ENCODE results near the gene COL23A1.

COL23A1 gene

GRCh38 chr5:178353461-178353860 is 236.7 kb downstream of the COL23A1 start:
- DNase-seq (ENCODE audit: low spot score), result no peak
- no peak for TF ChIP-seq CTCF (IDR thresholded peaks at IDR 0.05)
- Histone ChIP-seq H3K4me3 (no peak overlapping the region), H3K27ac (no peak overlapping the region)

GRCh38 chr5:178352035-178352349 is 238.2 kb downstream of the COL23A1 start:
- no peak for TF ChIP-seq CTCF (IDR thresholded peaks at IDR 0.05)
- H3K27ac ChIP-seq, result no peak overlapping the region
- DNase-seq (ENCODE audit: low spot score), result no peak
- H3K4me3 ChIP-seq, result no peak overlapping the region

- DNase-seq (ENCODE audit: low spot score), result no peak
- no peak for TF ChIP-seq CTCF (IDR thresholded peaks at IDR 0.05)
- Histone ChIP-seq H3K27ac (no peak overlapping the region), H3K4me3 (no peak overlapping the region)
Observed at GRCh38 chr5:178351221-178352034, 238.8 kb downstream of the COL23A1 start.

- Histone ChIP-seq H3K4me3 (no peak overlapping the region), H3K27ac (no peak overlapping the region)
- DNase-seq (ENCODE audit: low spot score), result no peak
- no peak for TF ChIP-seq CTCF (IDR thresholded peaks at IDR 0.05)
Observed at GRCh38 chr5:178350361-178351220, 239.6 kb downstream of the COL23A1 start.

- no peak overlapping the region for H3K4me3 ChIP-seq
- TF ChIP-seq CTCF (IDR thresholded peaks at IDR 0.05), result no peak
- DNase-seq (ENCODE audit: low spot score), result no peak
- no peak overlapping the region for H3K27ac ChIP-seq
Observed at GRCh38 chr5:178349625-178350353, 240.4 kb downstream of the COL23A1 start.

GRCh38 chr5:178349075-178349511 is 241.1 kb downstream of the COL23A1 start:
- no peak for DNase-seq (ENCODE audit: low spot score)
- H3K27ac ChIP-seq, result no peak overlapping the region
- no peak overlapping the region for H3K4me3 ChIP-seq
- no peak for TF ChIP-seq CTCF (IDR thresholded peaks at IDR 0.05)
